NOMO-1 (cell line): ENCODE results near the gene COMMD6.

Source experiments
- DNase-seq, 2 experiments: peaks; one replicate each; lab custom pipeline; 2025; ENCODE audit not compliant: unreplicated experiment in 2 of 2; lab: John Stamatoyannopoulos, UW

COMMD6 gene

DNA sequence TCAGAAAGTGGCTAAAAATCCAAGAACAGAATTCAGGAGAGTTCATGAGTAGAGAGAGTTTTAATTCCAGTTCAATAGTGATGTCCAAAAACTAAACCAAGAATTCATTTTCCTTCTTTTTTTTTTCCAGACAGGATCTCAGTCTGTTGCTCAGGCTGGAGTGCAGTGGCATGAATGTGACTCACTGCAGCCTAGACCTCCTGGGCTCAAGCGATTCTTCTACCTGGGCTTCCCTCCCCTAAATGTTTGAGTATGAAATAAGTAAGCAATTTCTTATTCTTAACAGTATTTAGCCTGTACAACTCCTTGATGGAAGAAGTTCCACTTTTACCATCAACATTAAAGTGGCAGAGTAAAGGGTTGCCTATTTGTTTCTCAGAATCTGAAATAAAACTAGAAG, 3.8 kb downstream of the COMMD6 start:
- DNase-seq = no peak

DNA sequence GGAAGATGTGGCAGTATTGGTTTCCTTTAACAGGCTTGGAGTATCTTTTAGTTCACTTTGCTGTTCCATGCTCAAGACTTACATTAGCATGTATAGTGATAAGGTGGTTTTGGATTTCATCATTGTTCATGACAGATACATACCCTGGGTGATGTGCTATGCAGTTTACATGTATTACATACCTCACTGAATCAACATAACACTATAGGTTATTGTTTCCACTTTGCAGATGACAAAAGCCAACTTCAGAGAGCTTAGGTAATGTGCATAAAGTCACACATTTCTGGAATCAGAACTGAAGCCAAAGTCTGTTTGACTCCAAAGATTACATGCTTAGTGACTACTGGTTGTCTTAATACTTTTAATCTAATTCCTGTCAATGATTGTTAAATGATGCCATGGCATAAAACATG, 7.1 kb downstream of the COMMD6 start:
- DNase-seq = no peak

DNA sequence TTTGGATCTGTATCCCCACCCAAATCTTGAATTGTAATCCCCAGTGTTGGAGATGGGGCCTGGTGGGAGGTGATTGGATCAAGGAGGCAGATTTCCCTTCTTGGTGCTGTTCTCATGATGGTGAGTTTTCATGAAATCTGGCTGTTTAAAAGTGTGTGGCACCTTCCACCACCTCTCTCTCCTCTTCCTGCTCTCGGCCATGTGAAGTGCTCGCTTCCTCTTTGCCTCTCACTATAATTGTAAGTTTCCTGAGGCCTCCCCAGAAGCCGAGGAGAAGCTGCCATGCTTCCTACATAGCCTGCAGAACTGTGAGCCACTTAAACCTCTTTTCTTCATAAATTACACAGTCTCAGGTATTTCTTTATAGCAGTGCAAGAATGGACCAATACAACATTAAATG, 15.7 kb downstream of the COMMD6 start:
- no peak for DNase-seq

DNA sequence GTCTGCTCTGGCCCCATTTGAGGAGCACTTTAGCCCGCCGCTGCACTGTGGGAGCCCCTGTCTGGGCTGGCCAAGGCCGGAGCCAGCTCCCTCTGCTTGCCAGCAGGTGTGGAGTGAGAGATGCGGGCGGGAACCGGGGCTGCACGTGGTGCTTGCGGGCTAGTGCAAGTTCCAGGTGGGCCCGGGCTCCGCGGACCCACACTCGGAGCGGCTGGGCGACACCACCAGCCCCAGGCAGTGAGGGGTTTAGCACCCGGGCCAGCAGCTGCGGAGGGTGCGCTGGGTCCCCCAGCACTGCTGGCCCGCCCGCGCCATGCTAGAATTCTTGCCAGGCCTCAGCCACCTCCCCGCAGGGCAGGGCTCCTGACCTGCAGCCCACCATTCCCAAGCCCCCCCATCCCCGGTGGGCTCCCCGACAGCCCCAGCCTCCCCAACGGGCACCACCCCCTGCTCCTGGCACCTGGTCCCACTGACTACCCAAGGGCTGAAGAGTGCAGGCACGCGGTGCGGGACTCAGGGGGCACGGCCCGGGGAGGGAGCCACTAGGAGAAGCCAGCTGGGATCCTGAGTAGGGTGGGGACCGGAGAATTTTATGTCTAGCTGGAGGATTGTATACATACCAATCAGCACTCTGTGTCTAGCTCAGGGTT, 19.1 kb downstream of the COMMD6 start:
- no peak for DNase-seq

DNA sequence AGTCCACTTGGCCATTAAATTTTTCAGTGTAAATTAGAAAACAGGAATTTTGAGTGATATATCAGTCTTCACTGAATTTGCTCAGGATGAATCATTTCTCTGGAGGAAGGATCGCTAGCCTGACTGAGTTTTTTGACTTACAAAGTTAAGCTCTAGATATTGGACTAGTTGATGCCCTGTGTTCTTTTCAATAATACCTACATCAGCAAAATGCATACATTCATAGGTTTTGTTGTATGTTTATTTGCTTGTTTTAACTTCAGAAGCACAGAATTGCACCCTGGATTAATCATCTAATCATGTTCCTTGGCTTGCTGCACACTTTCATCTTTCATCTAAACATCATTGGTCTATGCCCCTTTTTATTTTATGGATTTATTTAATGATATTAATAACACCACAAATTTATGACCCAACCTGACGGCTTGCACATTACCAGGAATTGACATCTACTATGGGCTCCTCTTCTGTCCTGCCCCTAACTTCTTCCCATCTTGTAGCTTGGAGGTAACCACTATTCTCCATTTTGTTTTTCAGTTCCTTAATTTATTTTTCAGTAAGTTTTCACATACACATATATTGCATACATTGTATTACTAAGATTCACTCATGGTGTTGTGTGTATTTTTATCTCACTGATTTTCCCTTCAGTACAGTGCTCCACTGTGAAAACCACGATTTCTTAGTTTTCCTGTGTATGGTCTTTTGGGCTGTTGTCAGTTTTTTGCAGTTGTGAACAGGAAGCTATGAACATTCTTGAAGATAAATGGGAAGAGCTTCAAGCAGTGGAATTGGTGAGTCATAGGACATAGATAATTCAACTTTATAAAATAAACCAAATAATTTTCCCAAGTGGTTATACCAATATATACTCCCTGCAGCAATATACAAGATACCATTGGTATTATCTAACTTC, 23.3 kb downstream of the COMMD6 start:
- DNase-seq = peak in 1 of 2 experiments; percentile 25

DNA sequence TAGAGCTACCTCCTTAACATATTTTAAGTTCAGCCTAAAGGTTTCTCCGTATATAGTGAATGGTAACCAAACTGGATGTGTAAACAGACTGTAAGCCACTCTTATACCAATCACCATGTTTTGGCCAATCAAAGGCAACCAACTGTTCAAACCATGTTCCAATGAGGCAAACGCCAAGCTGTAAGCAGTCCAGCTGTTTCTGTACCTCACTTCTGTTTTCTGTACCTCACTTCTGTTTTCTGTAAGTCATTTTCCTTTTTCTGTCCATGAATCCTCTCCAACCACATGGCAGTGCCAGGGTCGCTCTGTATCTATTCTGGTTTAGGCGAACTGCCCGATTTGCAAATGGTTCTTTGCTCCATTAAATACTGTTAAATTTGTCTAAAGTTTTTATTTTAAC, 24.4 kb downstream of the COMMD6 start:
- peak in 1 of 2 experiments; percentile 24 for DNase-seq

DNA sequence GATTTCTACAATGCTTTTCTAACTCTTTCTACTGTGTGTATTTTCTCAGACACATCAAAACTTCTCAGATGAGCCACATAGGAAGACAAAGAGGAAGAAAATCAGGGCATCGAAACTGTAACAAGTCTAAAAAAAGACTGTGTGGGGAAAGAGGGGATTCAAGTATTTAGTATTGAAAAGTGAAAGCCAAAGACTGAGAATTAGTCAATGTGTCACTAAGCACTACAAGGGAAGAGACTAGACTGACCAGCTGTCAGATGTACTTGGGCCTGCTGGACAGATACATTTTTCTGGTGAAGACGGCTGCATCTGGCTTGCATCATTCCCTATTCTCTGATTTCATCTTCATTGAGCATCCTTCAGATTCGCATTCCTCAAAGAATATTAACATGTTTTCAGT, 25.4 kb downstream of the COMMD6 start:
- peak; percentile 62 to 92 for DNase-seq

DNA sequence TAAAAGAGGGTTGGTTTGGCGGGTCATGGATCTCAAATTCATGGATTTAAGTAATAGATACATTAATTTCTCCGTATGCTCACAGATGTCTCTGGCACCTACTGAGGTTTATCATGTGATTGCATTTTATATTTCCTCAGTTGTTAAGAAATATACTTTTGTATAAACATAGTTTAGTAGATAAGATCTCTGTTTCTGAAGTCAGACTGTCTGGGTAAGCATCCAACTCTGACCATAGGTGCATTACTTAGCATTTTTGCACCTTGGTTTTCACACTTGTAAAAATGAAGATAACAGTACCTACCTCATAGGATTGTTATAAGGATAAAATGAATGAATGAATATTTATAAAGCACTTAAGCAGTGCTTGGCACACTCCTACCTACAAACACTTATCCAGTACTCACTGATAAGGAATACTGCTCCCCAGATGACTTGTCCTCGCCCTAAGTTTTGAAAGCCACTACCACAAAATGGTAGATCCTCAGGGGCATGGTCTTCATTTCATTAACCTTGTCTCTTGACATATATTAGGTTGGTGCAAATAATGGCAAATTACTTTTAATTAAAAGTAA, 26.5 kb downstream of the COMMD6 start:
- DNase-seq = no peak

DNA sequence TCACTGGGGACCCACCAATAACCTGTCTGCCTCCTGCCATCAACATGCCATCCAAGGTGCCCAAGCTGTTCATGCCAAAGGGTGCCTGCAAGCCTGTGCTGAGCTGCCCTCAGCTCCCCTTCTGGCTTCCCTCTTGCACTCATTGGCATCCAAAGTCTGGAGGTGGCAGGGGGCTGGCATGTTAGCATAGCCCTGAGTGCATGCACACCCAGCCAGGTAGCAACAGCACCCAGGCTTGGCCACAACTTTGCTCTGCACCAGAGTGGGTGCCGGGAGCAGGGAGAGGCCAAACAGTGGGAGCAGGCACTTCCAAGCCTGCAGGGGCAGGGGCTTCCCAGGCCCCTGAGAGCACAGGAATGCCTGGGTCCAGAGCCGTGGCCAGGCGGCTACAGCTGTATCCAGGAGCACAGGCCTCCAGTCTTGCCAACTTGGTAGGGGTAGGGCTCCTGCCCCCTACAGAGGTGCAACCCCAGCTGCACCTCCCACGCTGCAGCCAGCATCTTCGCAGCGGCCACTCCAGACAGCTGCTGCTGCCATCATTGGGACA, 29.6 kb downstream of the COMMD6 start:
- DNase-seq = no peak

DNA sequence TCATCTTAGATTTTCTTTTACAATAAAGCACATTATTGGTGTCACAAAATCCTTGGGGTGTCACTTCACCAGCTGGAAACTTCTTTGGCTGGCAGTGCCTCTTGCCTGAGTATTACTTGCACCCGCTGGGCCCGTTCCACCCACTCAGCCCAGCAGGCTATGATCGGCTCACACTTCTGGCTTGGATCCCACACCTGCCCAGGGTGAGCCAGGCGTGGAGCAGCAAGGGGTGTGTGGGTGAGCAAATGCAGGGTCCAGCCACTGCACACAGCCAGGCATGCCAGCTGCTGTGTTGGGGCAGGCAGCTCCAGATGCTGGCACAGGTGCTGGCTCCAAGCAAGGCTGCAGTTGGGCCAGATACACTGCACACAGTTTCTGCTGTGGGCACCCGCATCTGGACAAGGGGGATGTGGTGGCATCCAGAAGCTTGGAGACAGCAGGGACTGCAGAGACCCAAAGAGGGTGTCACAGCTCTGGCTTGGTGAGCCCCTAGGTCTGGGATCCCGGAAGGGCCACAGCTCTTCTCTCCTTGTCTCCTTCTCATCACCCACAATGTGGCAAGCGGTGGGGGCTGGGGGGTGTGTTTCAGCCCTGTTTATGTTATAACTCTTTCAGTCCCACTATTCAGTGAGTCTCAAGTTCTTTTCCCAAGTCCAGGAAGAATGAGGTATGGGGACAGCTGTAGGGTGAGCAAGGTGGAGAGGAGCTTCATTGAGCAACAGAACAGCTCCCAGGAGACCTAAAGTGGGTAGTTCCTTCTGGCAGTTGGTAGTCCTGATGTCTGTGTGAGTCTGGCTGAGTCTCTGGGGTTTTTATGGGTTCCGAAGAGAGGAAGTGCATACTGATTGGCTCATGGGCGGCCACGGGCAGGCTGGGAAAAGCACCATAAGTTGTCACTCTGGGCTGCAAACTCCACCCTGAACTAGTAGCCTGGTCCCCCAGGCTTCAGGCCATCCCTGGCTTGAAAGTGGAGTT, 30.3 kb downstream of the COMMD6 start:
- peak; percentile 12 to 26 for DNase-seq

DNA sequence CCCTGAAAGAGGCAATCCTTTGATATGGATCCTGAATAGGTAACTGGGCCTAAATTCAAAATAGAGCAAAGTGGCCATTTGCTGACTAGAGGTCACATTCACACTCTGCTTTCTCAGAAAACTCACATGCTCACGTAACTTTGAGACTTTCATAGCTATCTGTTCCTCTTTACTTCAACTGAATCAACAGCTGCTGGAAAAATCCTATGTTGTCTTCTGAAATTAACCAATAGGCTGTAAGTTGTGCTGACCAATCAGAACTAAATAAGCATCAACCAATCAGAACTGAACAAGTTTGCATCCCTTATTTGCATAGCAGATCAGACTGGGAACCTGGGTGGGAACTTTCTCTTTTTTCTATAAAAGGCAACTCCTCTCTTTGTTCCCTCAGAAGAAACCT, 31.6 kb downstream of the COMMD6 start:
- peak in 1 of 2 experiments; percentile 41 for DNase-seq

DNA sequence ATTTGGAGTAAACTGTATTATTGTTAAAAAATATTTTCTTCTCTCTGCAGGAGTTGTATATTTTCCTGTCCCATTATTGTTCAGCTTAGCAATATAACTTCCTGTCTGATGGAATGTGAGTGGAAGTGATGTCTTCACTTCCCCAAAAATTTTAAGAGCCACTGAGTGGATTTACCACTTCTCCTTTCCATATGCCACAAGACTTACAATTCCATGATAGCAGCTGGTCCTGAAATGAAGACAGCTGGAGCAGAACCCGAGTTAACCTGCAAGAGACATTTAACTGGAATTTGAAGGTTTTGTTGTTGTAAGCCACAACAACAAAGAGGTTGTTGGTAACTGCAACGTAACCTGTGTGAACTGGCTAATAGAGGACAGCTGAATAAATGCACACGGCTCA, 32.3 kb downstream of the COMMD6 start:
- peak; percentile 77 to 85 for DNase-seq

DNA sequence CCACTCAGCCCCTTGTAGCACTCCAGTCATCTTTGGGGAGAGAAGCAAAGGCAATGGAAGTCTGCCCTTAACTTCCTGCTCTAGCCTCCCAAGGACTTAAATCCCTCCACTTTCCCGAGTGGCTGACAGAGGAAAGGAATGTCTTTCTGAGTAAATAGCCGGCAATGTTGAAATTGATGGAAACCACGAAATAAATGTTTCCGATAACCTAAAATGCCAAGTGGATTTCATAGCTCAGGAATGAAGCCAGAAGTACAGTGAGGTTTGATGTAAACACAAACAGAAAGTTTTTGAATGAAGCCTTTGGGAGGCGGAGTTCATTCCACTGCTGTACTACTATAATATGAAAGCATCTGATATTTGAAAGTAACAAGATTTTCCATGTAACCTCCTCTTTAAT, 41.7 kb downstream of the COMMD6 start:
- no peak for DNase-seq

DNA sequence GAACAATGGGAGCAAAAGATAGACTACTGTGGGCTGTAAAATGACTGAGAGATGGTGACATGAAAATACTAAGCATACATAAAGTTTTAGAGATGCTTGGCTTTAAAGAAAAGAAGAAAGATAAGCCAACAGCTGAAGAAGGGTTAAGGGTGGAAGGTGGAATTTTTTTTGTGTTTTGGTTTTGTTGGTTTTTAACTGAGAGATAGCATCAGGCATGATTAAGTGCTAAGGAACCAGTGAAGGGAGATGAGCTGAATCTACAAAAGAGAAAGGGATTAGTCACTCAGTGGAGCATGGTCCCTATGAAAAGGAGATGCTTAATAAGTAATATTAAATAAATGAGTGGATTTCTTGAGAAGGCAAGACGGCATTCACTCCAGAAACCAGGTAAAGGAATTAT, 43.1 kb downstream of the COMMD6 start:
- no peak for DNase-seq

DNA sequence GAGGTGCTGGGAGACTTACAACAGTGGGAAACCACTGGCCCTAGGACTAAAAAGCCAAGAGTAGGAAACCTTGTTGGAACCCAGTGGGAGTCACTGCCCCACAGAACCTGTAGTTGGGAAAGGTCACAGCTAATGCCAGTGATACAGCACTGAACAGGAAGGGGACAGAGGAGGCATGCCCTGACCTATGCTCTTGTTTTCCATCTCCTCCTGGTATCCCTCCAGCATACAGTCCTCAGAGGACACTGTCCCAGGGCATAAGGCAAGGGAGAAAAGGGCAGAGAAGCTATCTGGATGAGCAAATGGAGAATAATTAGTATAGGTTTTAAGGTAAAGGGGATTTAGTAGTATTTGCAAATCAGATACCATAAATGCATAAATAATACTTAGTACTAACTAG, 44.5 kb downstream of the COMMD6 start:
- no peak for DNase-seq

DNA sequence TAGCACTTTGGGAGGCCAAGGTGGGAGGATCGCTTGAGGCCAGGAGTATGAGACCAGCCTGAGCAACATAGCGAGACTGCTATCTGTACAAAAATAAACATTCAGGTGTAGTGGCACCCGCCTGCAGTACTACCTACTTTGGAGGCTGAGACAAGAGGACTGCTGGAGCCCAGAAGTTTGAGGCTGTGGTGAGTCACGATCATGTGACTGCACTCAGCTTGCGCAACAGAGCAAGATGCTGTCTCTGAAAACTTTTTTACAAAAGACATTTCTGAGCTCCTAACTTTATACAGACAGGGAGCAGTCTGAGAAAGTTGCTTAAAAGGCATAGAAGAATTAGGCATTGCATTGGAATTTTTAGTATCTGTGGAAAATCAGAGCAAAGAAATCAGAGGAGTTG, 45.3 kb downstream of the COMMD6 start:
- DNase-seq = no peak

DNA sequence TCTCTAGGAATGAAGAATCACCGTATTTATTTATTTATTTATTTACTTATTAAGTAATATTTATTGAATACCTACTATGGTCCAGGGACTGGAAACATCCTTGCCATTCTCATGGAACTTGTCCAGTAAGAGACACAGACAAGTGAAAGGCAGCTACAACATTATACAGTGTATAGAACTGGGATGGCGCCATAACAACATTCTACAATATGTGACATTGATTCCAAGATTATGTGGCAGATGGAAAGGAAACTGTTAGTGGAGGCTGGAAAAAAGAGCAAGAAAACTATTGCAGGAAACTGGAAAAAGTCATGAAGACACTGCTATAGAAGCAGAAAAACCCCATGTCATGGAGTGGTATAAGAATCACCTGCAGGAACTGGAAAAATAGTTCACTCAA, 46.3 kb downstream of the COMMD6 start:
- no peak for DNase-seq

DNA sequence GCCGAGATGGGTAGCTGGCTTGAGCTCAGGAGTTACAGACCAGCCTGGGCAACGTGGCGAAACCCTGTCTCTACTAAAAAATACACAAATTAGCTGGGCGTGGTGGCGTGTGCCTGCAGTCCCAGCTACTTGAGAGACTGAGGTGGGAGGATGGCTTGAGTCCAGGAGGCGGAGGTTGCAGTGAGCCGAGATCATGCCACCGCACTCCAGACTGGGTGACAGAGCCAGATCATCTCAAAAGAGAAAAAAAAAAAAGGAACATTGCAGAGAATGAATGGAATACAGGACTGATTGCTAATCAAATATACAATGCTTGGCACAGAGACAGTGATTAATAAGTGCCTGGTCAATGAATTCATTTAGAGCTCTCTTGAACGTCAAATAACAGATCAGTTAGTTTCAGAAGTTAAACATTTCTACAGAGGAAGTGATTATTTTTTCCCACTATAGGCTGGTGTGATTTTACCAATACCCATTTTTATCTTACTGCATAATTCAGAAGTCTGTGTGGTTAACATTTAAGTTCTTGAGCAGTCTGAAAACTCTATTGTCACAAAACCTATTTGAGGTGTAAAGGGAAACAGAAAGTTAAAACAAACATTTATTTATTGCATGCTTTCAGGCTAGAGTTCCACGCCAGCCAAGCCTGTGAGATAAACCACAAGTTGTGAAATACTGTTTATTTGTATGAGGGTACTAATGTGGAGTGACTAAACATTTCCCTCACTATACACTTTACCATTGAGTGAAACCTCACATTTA, 48.0 kb downstream of the COMMD6 start:
- DNase-seq = peak in 1 of 2 experiments; percentile 74

DNA sequence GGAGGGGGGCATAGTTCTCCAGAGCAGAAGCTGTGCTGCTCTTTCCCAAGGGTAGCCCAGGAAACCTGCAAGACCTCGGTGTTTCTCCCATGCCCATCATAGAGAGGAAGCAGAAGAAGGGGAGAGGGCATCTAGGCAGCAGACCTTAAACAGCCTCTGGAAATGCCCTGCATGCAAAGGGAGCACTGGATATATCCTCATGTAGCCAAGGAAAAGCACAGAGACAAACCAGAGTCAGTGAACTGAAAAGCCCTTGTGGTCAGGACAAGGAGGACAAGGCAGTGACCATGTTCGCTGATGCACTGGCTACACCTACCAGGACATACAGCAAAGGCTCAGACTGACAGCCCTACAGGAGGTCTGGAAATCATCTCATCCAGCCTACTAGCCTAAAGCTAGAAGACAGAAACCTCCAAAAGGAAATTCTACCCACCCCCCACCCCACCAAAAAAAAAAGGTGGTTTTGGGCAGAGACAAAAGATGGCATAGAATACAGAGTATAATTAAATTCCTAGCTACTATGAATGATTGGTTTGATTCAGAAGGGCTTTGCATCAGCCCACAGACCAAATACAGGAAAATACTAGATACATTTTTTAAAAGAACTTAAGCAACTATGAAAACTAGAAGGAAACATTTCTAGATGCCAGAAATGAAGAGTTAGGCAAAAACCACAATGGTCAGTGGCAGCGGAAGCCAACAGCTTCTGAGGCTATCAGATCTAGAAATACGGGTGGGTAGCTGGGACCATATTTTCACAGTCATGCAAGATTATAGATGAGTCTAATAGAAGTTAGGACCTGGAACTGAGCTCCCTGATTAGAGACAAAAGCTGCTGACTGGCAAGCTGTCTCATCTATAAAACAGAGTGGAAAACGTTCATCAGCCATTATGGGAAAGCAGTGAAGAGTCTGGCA, 51.2 kb downstream of the COMMD6 start:
- no peak for DNase-seq
